Neural cell (in vitro differentiated cells): Measurements from ENCODE around the gene USP3.

Experiments used
- CTCF ChIP-seq: fragments of 450-650 bp; IDR thresholded peaks from 2 replicates; pipeline ENCODE4 v1.5.1; 2014; ENCODE audit warnings: antibody characterized with exemption, mild to moderate bottlenecking, moderate library complexity; ENCODE audit not compliant: poor library complexity, severe bottlenecking
- EP300 ChIP-seq: fragments of 450-650 bp; conservative IDR thresholded peaks from 2 replicates; pipeline ENCODE4 v1.6.1; 2014; ENCODE audit warnings: antibody characterized with exemption, mild to moderate bottlenecking, moderate library complexity; ENCODE audit not compliant: poor library complexity, severe bottlenecking
- EZH2 ChIP-seq: fragments of 200-600, 300-800 bp; shearing (Covaris generic), sonication (generic); IDR thresholded peaks from 2 replicates; pipeline ENCODE4 v1.6.1; 2014; ENCODE audit warnings: antibody characterized with exemption, low read length, borderline replicate concordance, mild to moderate bottlenecking; ENCODE audit not compliant: insufficient read depth, poor library complexity, severe bottlenecking
- POLR2AphosphoS5 ChIP-seq: IDR thresholded peaks from 2 replicates; pipeline ENCODE4 v1.6.1; 2012
- TAF1 ChIP-seq: IDR thresholded peaks from 2 replicates; pipeline ENCODE4 v1.6.1; 2012; ENCODE audit warnings: low read depth

DNA sequence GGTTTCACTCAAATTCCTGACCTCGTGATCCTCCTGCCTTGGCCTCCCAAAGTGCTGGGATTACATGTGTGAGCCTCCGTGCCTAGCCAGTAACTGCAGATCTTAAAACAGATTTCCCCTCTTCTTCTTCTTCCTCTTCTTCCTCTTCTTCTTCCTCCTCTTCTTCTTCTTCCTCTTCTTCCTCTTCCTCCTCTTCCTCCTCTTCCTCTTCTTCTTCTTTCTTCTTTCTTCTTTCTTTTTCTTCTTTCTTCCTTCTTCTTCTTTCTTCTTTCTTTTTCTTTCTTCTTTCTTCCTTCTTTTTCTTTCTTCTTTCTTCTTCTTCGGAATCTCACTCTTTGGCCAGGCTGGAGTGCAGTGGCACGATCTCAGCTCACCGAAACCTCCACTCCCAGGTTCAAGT is 7.8 kb downstream of the USP3 start:
- TF ChIP-seq EZH2, result no peak
- TF ChIP-seq CTCF, result no peak
- no peak for TF ChIP-seq POLR2AphosphoS5
- no peak for TF ChIP-seq TAF1
- no peak for TF ChIP-seq EP300
